Hepatocyte (in vitro differentiated cells): ENCODE measurements around the gene LDLRAD4. TPM values are rescaled to one million over a fixed set of nuclear protein-coding genes. Genes with fewer than 3 reads are reported as not detected.

Experiments
- DNase-seq: peaks from one replicate; pipeline ENCODE4 v3.0.0-alpha.2; 2016; ENCODE audit warnings: low spot score
- H2AFZ ChIP-seq: fragments of 200-600 bp; sonication (generic); 2 replicates; pipeline ENCODE4 v1.6.0; 2016; ENCODE audit warnings: antibody characterized with exemption, mild to moderate bottlenecking
- H3K27ac ChIP-seq: fragments of 200-600 bp; sonication (generic); 2 replicates; pipeline ENCODE4 v1.5.1; 2016; ENCODE audit warnings: mild to moderate bottlenecking
- H3K27me3 ChIP-seq: fragments of 200-600 bp; sonication (generic); 2 replicates; pipeline ENCODE4 v1.6.1; 2016
- H3K36me3 ChIP-seq: fragments of 200-600 bp; sonication (generic); replicated peaks from 2 replicates; pipeline ENCODE4 v1.5.1; 2016; ENCODE audit warnings: low read depth; ENCODE audit not compliant: insufficient read depth
- H3K4me1 ChIP-seq: fragments of 200-600 bp; sonication (generic); 2 replicates; pipeline ENCODE4 v1.5.1; 2016; ENCODE audit warnings: mild to moderate bottlenecking, moderate library complexity; ENCODE audit not compliant: insufficient read depth
- H3K4me2 ChIP-seq: fragments of 200-600 bp; sonication (generic); 2 replicates; pipeline ENCODE4 v1.6.0; 2016
- H3K4me3 ChIP-seq: fragments of 200-600 bp; sonication (generic); 2 replicates; pipeline ENCODE4 v1.5.1; 2016; ENCODE audit warnings: mild to moderate bottlenecking
- H3K79me2 ChIP-seq: fragments of 200-600 bp; sonication (generic); 2 replicates; pipeline ENCODE4 v1.6.0; 2017; ENCODE audit warnings: mild to moderate bottlenecking
- H3K9me2 ChIP-seq: fragments of 200-600 bp; sonication (generic); replicated peaks from 2 replicates; pipeline ENCODE4 v1.6.0; 2017; ENCODE audit warnings: mild to moderate bottlenecking; ENCODE audit not compliant: insufficient read depth
- H3K9me3 ChIP-seq: fragments of 200-600 bp; sonication (generic); 2 replicates; pipeline ENCODE4 v1.5.1; 2016; ENCODE audit warnings: low read depth, mild to moderate bottlenecking
- H4K20me1 ChIP-seq: fragments of 200-600 bp; sonication (generic); 2 replicates; pipeline ENCODE4 v1.6.0; 2016; ENCODE audit warnings: mild to moderate bottlenecking; ENCODE audit not compliant: insufficient read depth, poor library complexity, severe bottlenecking
- CTCF ChIP-seq: fragments of 200-600 bp; sonication (generic); IDR thresholded peaks from 2 replicates; pipeline ENCODE4 v1.5.1; 2016; ENCODE audit warnings: antibody characterized with exemption, mild to moderate bottlenecking; ENCODE audit not compliant: poor library complexity
- EZH2 ChIP-seq: fragments of 200-600 bp; sonication (generic); IDR thresholded peaks from 2 replicates; pipeline ENCODE4 v1.6.1; 2016; ENCODE audit warnings: antibody characterized with exemption, mild to moderate bottlenecking, borderline replicate concordance
- EZH2phosphoT487 ChIP-seq: fragments of 200-600 bp; sonication (generic); IDR thresholded peaks from one replicate; pipeline ENCODE4 v1.6.1; 2018; ENCODE audit warnings: antibody characterized with exemption, mild to moderate bottlenecking, low read depth, moderate library complexity; ENCODE audit not compliant: unreplicated experiment, severe bottlenecking
- WGBS: methylation state at CpG from one replicate; pipeline ENCODE4 v1.1.6; 2016; ENCODE audit warnings: low lambda C conversion rate; ENCODE audit errors: missing lambda C conversion rate; 5-methylcytosine and 5-hydroxymethylcytosine counted together
- polyA plus RNA-seq: library from polyadenylated mRNA; unstranded; fragments of >200 nt; fragmentation: Nextera tagmentation; extraction: Ambion mirVana; gene quantifications from 2 replicates; pipeline ENCODE4 v1.2.1, GENCODE V29; 2016
- total RNA-seq: library from RNA; depleted of rRNA; stranded (reverse); fragments of >200 nt; gene quantifications from 2 replicates; pipeline ENCODE4 v1.2.3, GENCODE V29; 2014

The LDLRAD4 gene
- total and polyA plus RNA-seq, 2 experiments from 2014 or later: 15.1 to 29.0 TPM

- 56% methylated on average over 7 of the region's 7 CpGs for WGBS
- no peak overlapping the region for H2AFZ ChIP-seq
- H4K20me1 ChIP-seq: no peaks in the 10 kb centered on the region
- H3K4me1 ChIP-seq: peaks cover under 1% of the 10 kb centered on the region
- no peaks in the 10 kb centered on the region for H3K27me3 ChIP-seq
- TF ChIP-seq EZH2: no peak
- no peak for TF ChIP-seq EZH2phosphoT487
- TF ChIP-seq CTCF: no peak
- H3K79me2 ChIP-seq: no peaks in the 10 kb centered on the region
- H3K9me3 ChIP-seq: no peaks in the 10 kb centered on the region
- H3K4me3 ChIP-seq: no peak overlapping the region
- no peak overlapping the region for H3K27ac ChIP-seq
- no peak for DNase-seq
- no peaks in the 10 kb centered on the region for H3K9me2 ChIP-seq
- H3K4me2 ChIP-seq: no peak overlapping the region
- no peaks in the 10 kb centered on the region for H3K36me3 ChIP-seq
These were observed 146.2 kb downstream of the LDLRAD4 start for GRCh38 chr18:13364721-13365205.

GRCh38 chr18:13366131-13366530 lies 147.6 kb downstream of the LDLRAD4 start:
- Histone ChIP-seq H3K4me1 (peaks cover 6% of the 10 kb centered on the region), H3K4me3 (no peak overlapping the region), H2AFZ (no peak overlapping the region), H3K27ac (no peak overlapping the region), H3K9me3 (no peaks in the 10 kb centered on the region), H3K36me3 (no peaks in the 10 kb centered on the region), H3K27me3 (no peaks in the 10 kb centered on the region), H3K79me2 (no peaks in the 10 kb centered on the region), H3K4me2 (no peak overlapping the region), H3K9me2 (no peaks in the 10 kb centered on the region), H4K20me1 (no peaks in the 10 kb centered on the region)
- no peak for TF ChIP-seq EZH2
- TF ChIP-seq CTCF: no peak
- TF ChIP-seq EZH2phosphoT487: no peak
- 65% methylated on average over 3 of the region's 3 CpGs for whole genome bisulfite sequencing
- DNase-seq: no peak

GRCh38 chr18:13366541-13366940 lies 148.0 kb downstream of the LDLRAD4 start:
- Histone ChIP-seq H3K79me2 (no peaks in the 10 kb centered on the region), H3K4me1 (peaks cover 6% of the 10 kb centered on the region), H2AFZ (no peak overlapping the region), H3K9me3 (no peaks in the 10 kb centered on the region), H4K20me1 (no peaks in the 10 kb centered on the region), H3K27ac (no peak overlapping the region), H3K9me2 (no peaks in the 10 kb centered on the region), H3K36me3 (no peaks in the 10 kb centered on the region), H3K4me2 (no peak overlapping the region), H3K27me3 (no peaks in the 10 kb centered on the region), H3K4me3 (no peak overlapping the region)
- WGBS: 88% methylated on average over 8 of the region's 8 CpGs
- DNase-seq: peak; percentile 2
- TF ChIP-seq EZH2phosphoT487 (no peak), EZH2 (no peak), CTCF (no peak)
